Measurements from ENCODE around the gene CIAPIN1.

GRCh38 chr16:57411362-57411976, 35.7 kb downstream of the CIAPIN1 start:
- no peak for TF ChIP-seq POLR2AphosphoS5 (IDR thresholded peaks at IDR 0.05)
- TF ChIP-seq, protein P1, sequence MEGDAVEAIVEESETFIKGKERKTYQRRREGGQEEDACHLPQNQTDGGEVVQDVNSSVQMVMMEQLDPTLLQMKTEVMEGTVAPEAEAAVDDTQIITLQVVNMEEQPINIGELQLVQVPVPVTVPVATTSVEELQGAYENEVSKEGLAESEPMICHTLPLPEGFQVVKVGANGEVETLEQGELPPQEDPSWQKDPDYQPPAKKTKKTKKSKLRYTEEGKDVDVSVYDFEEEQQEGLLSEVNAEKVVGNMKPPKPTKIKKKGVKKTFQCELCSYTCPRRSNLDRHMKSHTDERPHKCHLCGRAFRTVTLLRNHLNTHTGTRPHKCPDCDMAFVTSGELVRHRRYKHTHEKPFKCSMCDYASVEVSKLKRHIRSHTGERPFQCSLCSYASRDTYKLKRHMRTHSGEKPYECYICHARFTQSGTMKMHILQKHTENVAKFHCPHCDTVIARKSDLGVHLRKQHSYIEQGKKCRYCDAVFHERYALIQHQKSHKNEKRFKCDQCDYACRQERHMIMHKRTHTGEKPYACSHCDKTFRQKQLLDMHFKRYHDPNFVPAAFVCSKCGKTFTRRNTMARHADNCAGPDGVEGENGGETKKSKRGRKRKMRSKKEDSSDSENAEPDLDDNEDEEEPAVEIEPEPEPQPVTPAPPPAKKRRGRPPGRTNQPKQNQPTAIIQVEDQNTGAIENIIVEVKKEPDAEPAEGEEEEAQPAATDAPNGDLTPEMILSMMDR (IDR thresholded peaks at IDR 0.05) = no peak
